GM12865 (cell line): ENCODE measurements around the gene PLCL1.

Experiments used
- DNase-seq: peaks from one replicate; pipeline ENCODE4 v3.0.0; 2010; ENCODE audit warnings: low read depth
- H3K4me3 ChIP-seq: 2 replicates; pipeline ENCODE4 v1.5.1; 2011; ENCODE audit warnings: mild to moderate bottlenecking, low read depth, low read length, control low read depth
- TF ChIP-seq, protein P1 (sequence below): IDR thresholded peaks from 2 replicates; pipeline ENCODE4 v1.5.1; 2011; ENCODE audit warnings: low read length, control low read depth, low read depth, inconsistent platforms; ENCODE audit not compliant: insufficient read depth; ENCODE audit errors: missing control alignments

Gene PLCL1

DNA sequence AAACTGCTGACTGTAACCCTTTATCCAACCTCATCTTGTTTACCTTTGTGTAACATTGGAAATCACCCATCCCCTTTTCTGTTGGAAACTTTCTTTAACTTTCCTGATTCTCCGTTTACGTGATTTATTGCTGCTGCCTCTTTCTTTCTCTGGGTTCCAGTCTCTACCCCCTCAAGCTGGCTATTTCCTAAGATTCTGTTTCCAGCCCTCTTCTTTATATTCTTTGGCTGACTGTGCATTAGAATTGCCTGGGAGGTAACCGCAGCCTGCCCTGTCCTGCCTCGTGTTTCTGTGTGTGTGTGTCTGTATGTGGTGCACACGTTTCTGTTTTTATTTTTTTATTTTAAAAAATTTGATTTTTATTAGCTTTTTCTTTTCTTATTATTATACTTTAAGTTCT lies 229.2 kb downstream of the PLCL1 start:
- TF ChIP-seq, protein P1, sequence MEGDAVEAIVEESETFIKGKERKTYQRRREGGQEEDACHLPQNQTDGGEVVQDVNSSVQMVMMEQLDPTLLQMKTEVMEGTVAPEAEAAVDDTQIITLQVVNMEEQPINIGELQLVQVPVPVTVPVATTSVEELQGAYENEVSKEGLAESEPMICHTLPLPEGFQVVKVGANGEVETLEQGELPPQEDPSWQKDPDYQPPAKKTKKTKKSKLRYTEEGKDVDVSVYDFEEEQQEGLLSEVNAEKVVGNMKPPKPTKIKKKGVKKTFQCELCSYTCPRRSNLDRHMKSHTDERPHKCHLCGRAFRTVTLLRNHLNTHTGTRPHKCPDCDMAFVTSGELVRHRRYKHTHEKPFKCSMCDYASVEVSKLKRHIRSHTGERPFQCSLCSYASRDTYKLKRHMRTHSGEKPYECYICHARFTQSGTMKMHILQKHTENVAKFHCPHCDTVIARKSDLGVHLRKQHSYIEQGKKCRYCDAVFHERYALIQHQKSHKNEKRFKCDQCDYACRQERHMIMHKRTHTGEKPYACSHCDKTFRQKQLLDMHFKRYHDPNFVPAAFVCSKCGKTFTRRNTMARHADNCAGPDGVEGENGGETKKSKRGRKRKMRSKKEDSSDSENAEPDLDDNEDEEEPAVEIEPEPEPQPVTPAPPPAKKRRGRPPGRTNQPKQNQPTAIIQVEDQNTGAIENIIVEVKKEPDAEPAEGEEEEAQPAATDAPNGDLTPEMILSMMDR, result no peak
- no peak overlapping the region for H3K4me3 ChIP-seq

DNA sequence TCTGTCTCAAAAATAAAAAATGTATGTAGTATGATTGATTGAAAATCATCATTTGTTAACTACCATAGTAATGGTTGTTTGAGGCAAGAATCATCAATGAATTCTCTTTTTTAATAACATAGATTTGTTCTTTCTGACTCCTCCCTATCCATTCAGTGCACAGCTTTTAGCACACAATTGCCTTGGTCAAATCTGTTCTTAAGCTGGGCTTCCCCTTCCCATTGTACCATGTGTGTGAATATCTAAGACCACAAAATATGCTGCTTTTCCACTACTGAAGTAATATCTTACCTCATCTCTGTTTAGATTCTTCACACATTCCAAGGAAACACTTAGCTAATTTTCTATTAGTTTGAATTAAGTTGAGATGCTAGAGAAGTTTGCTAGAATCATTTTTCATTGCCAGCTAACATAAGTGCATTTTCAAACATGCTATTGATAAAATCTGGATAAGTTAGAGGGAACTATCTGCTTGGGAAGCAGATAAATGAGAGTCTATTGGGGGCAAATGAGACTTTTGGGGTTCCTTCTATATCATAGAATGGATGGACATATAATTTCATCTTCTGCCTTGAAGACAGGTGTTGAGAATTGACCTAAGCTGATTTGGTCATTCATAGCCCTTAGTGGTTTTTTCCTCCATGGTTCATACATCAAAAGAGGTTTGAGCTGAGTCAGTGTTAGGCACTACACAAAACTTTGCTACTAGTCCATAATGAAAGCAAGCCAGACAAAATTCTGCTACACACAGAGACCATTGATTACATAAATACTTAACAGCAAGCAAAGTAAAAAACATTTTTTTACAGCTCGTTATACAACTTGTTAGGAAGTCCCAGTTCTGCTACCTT lies 231.9 kb downstream of the PLCL1 start:
- TF ChIP-seq, protein P1, result no peak
- DNase-seq, result peak; percentile 62
- H3K4me3 ChIP-seq, result no peak overlapping the region

More for the DNA sequence above, 229.2 kb downstream of the PLCL1 start:
- no peak for DNase-seq

DNA sequence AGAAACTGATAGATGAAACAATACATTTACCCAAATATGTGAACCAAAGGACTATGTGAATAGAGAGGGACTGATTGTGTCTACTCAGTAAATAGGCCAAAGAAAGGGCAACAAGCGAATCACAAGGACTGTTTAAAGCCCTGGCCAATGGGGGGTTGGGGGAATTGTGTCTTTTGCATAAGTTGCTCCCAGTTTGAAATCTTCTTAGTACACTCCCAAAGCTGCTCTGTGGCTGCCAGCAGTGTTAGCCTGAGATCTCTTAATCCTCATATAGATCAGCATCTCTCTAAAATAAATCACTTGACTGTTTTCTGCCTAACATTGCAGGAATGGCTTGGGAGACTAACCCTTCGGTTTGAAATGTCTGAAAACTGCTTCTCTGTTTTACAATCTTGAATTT lies 236.4 kb downstream of the PLCL1 start:
- no peak overlapping the region for H3K4me3 ChIP-seq
- TF ChIP-seq, protein P1, result no peak
- DNase-seq, result no peak

DNA sequence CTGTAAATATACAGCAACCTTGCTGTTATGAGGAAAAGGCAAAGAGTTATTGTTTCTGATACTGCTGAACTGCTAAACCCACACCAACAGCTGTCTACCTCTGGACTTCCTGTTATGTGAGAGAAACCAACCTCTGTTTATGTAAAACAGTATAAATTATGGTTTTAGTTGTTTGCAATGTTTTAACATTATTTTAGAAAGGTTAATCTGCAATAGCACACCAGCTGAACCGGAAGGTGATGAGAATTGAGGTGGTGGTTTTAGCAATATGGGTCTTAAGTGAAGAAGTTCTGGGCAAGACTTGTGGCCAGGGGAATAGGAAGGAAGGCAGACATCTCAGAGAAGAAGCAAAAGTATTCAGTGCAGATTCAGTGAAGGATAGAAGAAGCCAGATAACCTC lies 237.8 kb downstream of the PLCL1 start:
- no peak overlapping the region for H3K4me3 ChIP-seq
- TF ChIP-seq, protein P1, result no peak
- peak; percentile 54 for DNase-seq

DNA sequence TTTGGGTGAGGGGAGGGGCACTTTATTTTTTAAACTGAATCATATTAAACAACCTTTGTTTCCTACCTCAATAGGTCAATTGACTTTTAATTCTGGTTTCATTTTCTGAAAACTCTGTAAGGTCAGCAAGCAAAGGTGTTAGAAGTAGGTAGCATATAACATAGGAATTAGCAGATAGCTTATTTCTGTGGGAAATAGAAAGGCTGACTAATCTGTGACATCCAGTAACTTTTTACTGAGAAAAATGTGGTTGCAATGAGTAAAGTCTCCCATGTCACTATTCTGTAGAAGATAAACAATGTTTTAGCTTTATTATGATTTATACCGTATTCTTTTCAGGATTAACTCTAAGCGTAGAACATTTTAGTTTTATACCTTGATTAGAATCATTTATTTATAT lies 240.4 kb downstream of the PLCL1 start:
- H3K4me3 ChIP-seq, result no peak overlapping the region
- TF ChIP-seq, protein P1, result no peak
- no peak for DNase-seq

DNA sequence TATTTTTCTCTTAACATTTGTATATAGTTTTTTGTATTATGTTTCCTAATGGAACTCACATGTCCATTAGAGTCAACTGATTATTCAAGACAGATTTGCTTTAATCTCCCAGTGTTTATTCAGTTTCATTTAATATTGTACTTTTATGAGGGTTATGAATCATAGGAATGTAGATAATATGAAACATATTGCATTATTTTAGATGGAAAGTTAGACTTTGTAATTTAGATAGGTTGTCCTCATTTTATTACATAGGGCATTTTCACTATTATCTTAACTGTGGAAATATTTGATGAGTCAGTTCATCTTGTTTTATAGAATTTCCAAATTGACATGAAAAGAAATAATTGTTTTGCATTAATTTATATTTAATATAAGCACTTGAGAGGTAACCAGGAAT lies 240.8 kb downstream of the PLCL1 start:
- no peak for DNase-seq
- no peak overlapping the region for H3K4me3 ChIP-seq
- TF ChIP-seq, protein P1, result no peak

DNA sequence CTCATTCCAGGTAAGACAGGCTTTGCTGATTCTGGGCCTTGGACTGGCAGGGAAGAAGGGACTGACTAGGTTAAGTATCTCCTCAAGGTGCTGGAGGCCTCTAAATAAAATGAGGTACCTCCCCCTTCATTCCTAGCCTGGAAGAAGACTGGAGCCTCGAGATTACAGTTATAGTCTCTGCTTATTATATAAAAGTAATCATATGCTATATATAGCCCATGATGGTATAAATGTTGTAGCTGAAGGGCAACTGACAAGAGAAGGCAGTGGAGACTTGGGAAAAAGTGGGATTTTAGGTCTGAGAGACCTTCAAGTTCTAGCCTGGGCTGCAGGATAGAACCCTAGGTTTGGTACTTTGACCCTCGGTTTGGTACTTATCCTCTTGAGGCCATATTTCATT lies 248.3 kb downstream of the PLCL1 start:
- no peak overlapping the region for H3K4me3 ChIP-seq
- DNase-seq, result no peak
- TF ChIP-seq, protein P1, result no peak
